SK-N-MC (cell line): ENCODE measurements around the gene PREPL.

Source experiments
- DNase-seq: peaks from one replicate; pipeline ENCODE4 v3.0.0-alpha.2; 2011; ENCODE audit warnings: low read depth, low spot score
- H3K27ac ChIP-seq: fragments of 200-600 bp; sonication (generic); 2 replicates; pipeline ENCODE4 v1.5.1; 2016; ENCODE audit warnings: mixed run types
- H3K36me3 ChIP-seq: fragments of 200-600 bp; sonication (generic); 2 replicates; pipeline ENCODE4 v1.6.1; 2017; ENCODE audit warnings: antibody characterized with exemption, low read length, mixed read lengths; ENCODE audit not compliant: insufficient read depth
- H3K4me3 ChIP-seq: fragments of 200-600 bp; sonication (generic); 2 replicates; pipeline ENCODE4 v1.5.1; 2016
- H3K9ac ChIP-seq: fragments of 200-600 bp; sonication (generic); 2 replicates; pipeline ENCODE4 v1.8.0; 2017; ENCODE audit warnings: mixed run types, mixed read lengths; ENCODE audit not compliant: insufficient read length
- H3K9me3 ChIP-seq: fragments of 200-600 bp; sonication (generic); 2 replicates; pipeline ENCODE4 v1.6.1; 2017; ENCODE audit warnings: low read depth, mild to moderate bottlenecking, antibody characterized with exemption, low read length, moderate library complexity, mixed read lengths
- EZH2 ChIP-seq: fragments of 200-600 bp; sonication (generic); IDR thresholded peaks from one replicate; pipeline ENCODE4 v1.6.1; 2017; ENCODE audit warnings: antibody characterized with exemption
- FOXP2 ChIP-seq: optimal IDR thresholded peaks from 2 replicates; pipeline ENCODE3; 2011; ENCODE audit warnings: mild to moderate bottlenecking, moderate library complexity; ENCODE audit not compliant: insufficient read depth; ENCODE audit errors: extremely low read length, control extremely low read depth
- POLR2AphosphoS5 ChIP-seq: IDR thresholded peaks from 2 replicates; pipeline ENCODE4 v1.6.1; 2012; ENCODE audit warnings: mild to moderate bottlenecking, low read depth, low read length, borderline replicate concordance

Gene PREPL

DNA sequence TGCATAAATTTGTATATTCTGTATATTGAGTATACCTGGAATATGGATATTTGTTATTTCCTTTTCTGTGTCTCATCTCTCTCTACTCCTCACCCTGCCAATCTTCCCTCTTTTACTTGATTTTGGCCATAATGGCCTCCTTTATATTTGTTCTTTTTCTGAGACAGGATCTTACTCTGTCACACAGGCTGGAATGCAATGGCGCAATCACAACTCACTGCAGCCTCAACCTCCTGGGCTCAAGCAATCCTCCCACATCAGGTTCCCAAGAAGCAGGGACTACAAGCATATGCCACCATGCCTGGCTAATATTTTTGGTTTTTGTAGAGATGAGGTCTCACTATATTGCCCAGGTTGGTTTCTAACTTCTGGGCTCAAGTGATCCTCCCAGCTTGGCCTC lies 30.5 kb downstream of the PREPL start:
- Histone ChIP-seq H3K4me3 (no peak overlapping the region), H3K9me3 (no peaks in the 10 kb centered on the region), H3K36me3 (peaks cover 62% of the 10 kb centered on the region), H3K27ac (no peak overlapping the region), H3K9ac (no peak overlapping the region)
- no peak for DNase-seq
- TF ChIP-seq POLR2AphosphoS5: no peak
- TF ChIP-seq EZH2: no peak
- TF ChIP-seq FOXP2: no peak

DNA sequence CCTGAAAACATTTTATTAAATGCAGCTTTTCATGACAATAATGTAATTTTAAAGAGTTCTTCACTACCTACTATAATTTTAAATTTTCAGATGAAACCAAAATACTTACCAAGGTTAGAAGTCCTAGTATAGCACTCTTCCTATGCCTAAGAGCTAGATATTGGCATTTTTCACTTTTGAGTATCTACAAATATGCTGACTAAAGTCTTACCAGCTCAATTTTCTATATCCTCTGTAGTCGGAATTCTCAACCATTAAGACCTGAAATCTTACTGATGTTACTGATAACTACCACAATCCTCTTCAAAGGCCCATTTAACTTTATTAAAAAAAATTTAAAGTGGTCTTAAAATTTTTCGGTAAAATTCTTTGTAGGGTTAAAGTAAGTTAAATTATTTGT lies 32.0 kb downstream of the PREPL start:
- Histone ChIP-seq H3K9me3 (no peaks in the 10 kb centered on the region), H3K36me3 (peaks cover 71% of the 10 kb centered on the region), H3K9ac (no peak overlapping the region), H3K4me3 (no peak overlapping the region), H3K27ac (no peak overlapping the region)
- no peak for TF ChIP-seq FOXP2
- TF ChIP-seq EZH2: no peak
- TF ChIP-seq POLR2AphosphoS5: no peak
- DNase-seq: no peak

DNA sequence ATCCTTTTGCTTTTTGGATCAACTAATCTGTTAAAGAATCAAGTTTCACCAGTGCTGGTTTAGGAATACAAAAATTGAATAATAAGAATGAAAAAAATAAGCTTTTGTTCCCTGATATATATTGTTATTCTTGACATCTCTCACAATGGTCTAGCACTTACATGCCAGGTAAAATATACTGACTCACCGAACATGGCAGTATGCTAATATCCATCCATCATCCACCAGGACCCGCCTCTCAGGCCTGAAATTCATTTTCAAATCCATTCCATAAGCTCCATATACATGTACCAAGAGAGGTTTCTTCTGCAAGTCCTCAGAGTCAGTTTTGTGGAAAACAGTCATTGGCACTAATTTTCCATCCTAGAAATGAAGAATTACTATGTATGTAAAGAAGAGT lies 32.5 kb downstream of the PREPL start:
- no peak overlapping the region for H3K9ac ChIP-seq
- no peak overlapping the region for H3K4me3 ChIP-seq
- TF ChIP-seq FOXP2 (no peak), EZH2 (no peak), POLR2AphosphoS5 (no peak)
- no peaks in the 10 kb centered on the region for H3K9me3 ChIP-seq
- no peak overlapping the region for H3K27ac ChIP-seq
- H3K36me3 ChIP-seq: peaks cover 71% of the 10 kb centered on the region
- DNase-seq: no peak

DNA sequence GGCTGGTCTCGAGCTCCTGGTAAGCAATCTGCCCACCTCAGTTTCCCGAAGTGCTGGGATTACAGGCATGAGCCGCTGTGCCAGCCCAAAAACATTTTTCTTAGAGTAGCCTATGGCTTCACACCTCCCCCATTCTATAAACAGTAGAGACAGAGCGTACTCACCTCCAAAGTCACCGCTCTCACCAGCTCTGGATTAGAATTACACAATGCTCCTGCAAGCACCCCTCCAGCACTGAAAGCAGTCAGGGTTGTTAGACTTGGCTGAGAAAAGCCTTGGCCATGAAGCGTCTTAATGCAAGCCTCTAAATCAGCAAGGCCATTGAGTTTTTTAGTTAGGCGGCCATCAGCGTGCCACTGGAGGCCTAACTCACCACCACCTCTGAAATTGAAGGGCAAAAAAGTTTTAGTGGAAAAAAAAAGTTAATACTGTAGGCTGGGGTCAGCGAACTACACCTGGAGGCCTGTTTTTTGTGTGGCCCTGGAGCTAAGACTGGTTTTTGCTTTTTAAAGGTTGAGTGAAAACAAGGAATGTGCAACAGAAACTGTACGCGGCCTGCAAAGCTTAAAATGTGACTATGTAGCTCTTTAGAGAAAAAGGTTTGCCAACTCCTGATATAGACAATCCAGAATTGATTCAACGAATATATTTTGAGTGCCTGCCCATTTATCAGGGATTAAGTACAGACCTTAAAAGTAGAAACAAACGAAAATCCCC lies 34.6 kb downstream of the PREPL start:
- H3K36me3 ChIP-seq: peaks cover 73% of the 10 kb centered on the region

DNA sequence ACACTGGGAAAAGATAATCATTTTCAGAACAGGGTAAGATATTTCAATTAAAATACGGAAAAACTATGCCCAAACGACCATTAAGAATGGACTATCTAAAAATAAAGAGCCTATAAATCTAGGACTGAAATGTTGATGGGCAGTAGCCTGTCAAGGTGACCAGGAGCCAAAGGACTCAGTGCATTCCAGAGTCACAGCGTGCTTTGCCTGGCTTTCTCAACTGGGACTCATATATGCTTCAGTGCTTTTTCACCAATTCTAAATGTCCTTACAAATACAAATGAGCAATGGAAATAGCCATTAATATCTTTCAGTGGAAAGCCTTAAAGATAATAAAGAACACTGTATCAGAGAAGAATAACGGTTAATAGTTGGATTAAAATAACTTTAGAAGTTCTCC lies 35.4 kb downstream of the PREPL start:
- H3K9me3 ChIP-seq: no peaks in the 10 kb centered on the region
- no peak for DNase-seq
- H3K4me3 ChIP-seq: no peak overlapping the region
- no peak overlapping the region for H3K9ac ChIP-seq
- no peak overlapping the region; the same call in 1 of the 2 replicates for H3K27ac ChIP-seq
- TF ChIP-seq EZH2: no peak
- TF ChIP-seq FOXP2: no peak
- no peak for TF ChIP-seq POLR2AphosphoS5
- peaks cover 75% of the 10 kb centered on the region for H3K36me3 ChIP-seq

More for the DNA sequence above, 34.6 kb downstream of the PREPL start:
- Histone ChIP-seq H3K9me3 (no peaks in the 10 kb centered on the region), H3K27ac (no peak overlapping the region), H3K4me3 (no peak overlapping the region), H3K9ac (no peak overlapping the region)
- TF ChIP-seq EZH2 (no peak), FOXP2 (no peak), POLR2AphosphoS5 (no peak)
- no peak for DNase-seq

DNA sequence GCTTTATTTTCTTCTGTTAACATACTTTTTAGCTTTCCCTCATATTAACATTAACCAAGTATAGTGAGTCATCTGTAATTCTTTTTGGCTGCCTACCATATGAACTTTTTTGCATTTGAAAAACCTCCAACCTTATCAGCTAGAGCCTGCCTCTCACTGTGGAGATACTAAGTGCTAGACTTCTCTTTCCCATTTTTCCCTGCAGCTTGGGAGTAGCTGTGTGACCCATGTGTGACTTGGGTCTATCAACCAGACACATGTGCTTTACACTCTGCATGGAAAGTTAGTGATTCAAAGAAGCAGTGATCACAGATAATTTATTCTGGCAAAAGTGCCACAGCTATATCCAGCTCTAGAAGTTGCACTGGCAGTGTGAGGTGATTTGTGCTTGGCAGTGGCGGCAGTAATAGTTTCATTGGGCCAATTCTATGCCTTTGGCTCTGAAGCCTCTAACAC lies 36.3 kb downstream of the PREPL start:
- Histone ChIP-seq H3K27ac (no peak overlapping the region), H3K36me3 (peaks cover 81% of the 10 kb centered on the region), H3K4me3 (no peak overlapping the region), H3K9me3 (no peaks in the 10 kb centered on the region), H3K9ac (no peak overlapping the region)
- DNase-seq: no peak
- no peak for TF ChIP-seq POLR2AphosphoS5
- TF ChIP-seq FOXP2: no peak
- no peak for TF ChIP-seq EZH2

DNA sequence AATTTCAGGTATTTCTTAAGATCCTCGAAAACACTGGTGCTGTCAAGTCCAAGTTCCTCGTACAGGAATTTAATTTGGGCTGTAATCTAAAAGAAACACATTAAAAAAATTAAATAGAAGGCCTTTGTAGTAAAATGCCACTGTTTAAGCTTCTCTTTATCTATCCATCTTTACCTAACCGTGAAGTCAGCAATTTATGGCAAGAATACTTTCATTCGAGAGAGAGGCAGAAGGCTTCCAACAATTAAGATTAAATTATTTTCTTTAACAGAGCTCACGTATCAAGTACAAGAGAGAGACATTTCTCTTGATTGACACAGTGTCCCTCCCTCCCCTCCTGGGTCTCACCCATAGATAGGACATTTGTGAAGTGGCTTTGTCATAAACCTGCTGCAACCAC lies 39.9 kb downstream of the PREPL start:
- no peak for DNase-seq
- Histone ChIP-seq H3K4me3 (no peak overlapping the region), H3K9ac (no peak overlapping the region), H3K27ac (no peak overlapping the region), H3K36me3 (peaks cover 78% of the 10 kb centered on the region), H3K9me3 (no peaks in the 10 kb centered on the region)
- TF ChIP-seq POLR2AphosphoS5 (no peak), EZH2 (no peak), FOXP2 (no peak)

DNA sequence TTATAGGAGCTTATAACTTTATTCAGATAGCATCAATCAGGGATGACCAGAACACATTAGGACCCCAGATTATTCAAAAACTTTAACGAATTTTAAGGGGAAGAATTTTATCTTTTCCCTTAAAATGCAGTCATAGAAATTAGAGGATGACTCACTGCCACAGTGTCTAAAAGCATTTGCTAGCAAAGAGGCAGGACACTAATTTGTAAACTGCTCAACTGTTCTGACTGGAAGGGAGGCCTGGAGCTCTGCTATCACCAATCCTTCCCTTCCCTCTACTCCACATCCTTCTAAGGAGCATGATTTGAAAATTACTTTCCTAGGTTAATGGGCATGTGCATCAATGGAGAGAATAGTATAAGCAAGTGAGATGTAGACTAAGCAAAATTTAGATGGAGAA lies 40.5 kb downstream of the PREPL start:
- DNase-seq: no peak
- H3K9me3 ChIP-seq: no peaks in the 10 kb centered on the region
- TF ChIP-seq FOXP2 (no peak), POLR2AphosphoS5 (no peak), EZH2 (no peak)
- H3K4me3 ChIP-seq: no peak overlapping the region
- no peak overlapping the region for H3K27ac ChIP-seq
- no peak overlapping the region for H3K9ac ChIP-seq
- peaks cover 79% of the 10 kb centered on the region for H3K36me3 ChIP-seq
